Bronchus fibroblast of lung (primary cell): Measurements from ENCODE around the gene FST. TPM values are rescaled to one million over a fixed set of nuclear protein-coding genes. Genes with fewer than 3 reads are reported as not detected.

ENCODE experiments used
- total RNA-seq: library from RNA; depleted of rRNA; stranded (reverse); fragments of >200 nt; gene quantifications from 2 replicates; pipeline ENCODE4 v1.2.3, GENCODE V29; 2015

Gene FST, protein sequence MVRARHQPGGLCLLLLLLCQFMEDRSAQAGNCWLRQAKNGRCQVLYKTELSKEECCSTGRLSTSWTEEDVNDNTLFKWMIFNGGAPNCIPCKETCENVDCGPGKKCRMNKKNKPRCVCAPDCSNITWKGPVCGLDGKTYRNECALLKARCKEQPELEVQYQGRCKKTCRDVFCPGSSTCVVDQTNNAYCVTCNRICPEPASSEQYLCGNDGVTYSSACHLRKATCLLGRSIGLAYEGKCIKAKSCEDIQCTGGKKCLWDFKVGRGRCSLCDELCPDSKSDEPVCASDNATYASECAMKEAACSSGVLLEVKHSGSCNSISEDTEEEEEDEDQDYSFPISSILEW
- total RNA-seq, result 84.3 and 98.4 TPM in 2 replicates

DNA sequence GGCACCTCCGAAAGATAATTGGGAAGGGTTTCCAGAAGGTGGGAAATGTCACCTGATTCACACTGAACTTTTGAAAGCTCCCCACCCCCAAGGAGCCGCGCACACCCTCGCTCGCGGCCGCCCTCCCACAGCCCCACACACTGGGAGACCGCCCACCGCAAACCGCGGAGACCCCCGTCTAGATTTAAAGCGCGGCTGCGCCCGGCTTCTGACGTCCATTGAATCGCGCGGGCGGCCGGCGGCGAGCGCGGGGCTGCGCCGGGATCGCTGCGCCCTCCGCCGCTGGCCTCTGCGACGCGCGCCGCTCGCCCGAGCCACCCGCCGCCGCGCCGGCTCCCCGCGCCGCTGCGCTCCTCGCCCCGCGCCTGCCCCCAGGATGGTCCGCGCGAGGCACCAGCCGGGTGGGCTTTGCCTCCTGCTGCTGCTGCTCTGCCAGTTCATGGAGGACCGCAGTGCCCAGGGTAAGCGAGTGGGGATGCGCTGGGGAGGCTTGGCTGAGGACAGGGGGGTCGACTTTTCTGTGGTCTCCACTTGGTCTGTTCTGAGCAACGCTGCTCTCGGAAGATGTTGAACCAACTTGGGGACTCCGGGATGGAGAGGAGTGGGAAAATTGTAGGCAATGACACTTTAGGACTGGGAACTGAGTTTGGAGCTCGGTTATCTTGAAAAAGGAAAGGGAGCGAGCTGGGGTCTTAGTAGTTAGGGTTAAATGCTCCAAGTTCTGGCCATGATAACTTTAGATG, at the start of gene FST:
TSS of gene FST (plus strand) at position 214 of the 743 bp plus-strand sequence. CDS start at position 377, 163 bp downstream.

Other genes starting within 250 kb of the FST start
- 125 TPM in 2 replicates for gene NDUFS4, start 80.0 kb downstream of the FST start, total RNA-seq